Esophagus muscularis mucosa (tissue), 4 donors: Measurements from ENCODE around the gene TRAPPC11. TPM values are rescaled to one million over a fixed set of nuclear protein-coding genes. Genes with fewer than 3 reads are reported as not detected.
A peak's percentile ranks its signal among the peaks of the same experiment; 100 is the strongest.
"Not testable (repeated sequence)": the region's sequence is repeated elsewhere in the genome, so short reads cannot be mapped to it uniquely, and the experiment has no call there.

ENCODE experiments used
- DNase-seq: peaks from one replicate; pipeline ENCODE4 v3.0.0-alpha.2; 2017; ENCODE audit errors: extremely low spot score
- H3K27ac ChIP-seq, 4 donors: fragments of 200-600 bp; sonication (generic); replicated peaks in 1 of 4; 1 replicate in 3 of 4; 2 replicates in 1 of 4; pipeline ENCODE4 v1.5.1; 2016 to 2019; ENCODE audit warnings: mild to moderate bottlenecking in 1 of 4
- H3K27me3 ChIP-seq, 4 donors: fragments of 200-600 bp; sonication (generic); one replicate each; pipeline versions ENCODE4 v1.5.1 to v1.6.0; 2016 to 2019
- H3K36me3 ChIP-seq, 4 donors: fragments of 200-600 bp; sonication (generic); one replicate each; pipeline ENCODE4 v1.5.1; 2016 to 2019
- H3K4me1 ChIP-seq, 4 donors: fragments of 200-600 bp; sonication (generic); one replicate each; pipeline ENCODE4 v1.5.1; 2016 to 2019
- H3K4me3 ChIP-seq, 4 donors: fragments of 200-600 bp; sonication (generic); 1 replicate in 2 of 4; 2 replicates in 2 of 4; pipeline ENCODE4 v1.5.1; 2016 to 2019; ENCODE audit warnings: mild to moderate bottlenecking in 4 of 4, moderate library complexity in 1 of 4
- H3K9me3 ChIP-seq, 4 donors: fragments of 200-600 bp; sonication (generic); 1 replicate in 3 of 4; 2 replicates in 1 of 4; pipeline ENCODE4 v1.5.1; 2016 to 2019
- EP300 ChIP-seq: sonication (generic); formaldehyde crosslinking; IDR thresholded peaks from one replicate; pipeline ENCODE4 v1.6.1; 2017; ENCODE audit warnings: antibody characterized with exemption
- POLR2A ChIP-seq: fragments of 450-650 bp; IDR thresholded peaks from one replicate; pipeline ENCODE4 v1.6.1; 2017; ENCODE audit warnings: antibody characterized with exemption, moderate library complexity, mild to moderate bottlenecking, low read depth
- POLR2AphosphoS5 ChIP-seq, 2 donors: sonication (generic); formaldehyde crosslinking; IDR thresholded peaks; one replicate each; pipeline ENCODE4 v1.6.1; 2017; ENCODE audit warnings: antibody characterized with exemption in 2 of 2
- WGBS: methylation state at CpG from one replicate; pipeline ENCODE4 v1.1.5; 2018; 5-methylcytosine and 5-hydroxymethylcytosine counted together
- intact Hi-C: fragments of 100-400 bp; cut with DNase I; formaldehyde crosslinking; loops from one replicate; pipeline ENCODE4 v1.15.1; 2023
- total RNA-seq, 4 donors: library from RNA; depleted of rRNA; stranded (reverse); fragments of >200 nt; gene quantifications; one replicate each; pipeline versions ENCODE4 v1.1.0 to v1.2.1, GENCODE V29; 2016
- TF ChIP-seq, protein P1 (sequence below), 3 experiments: fragments of 200-600 bp in 2 of 3; fragments of 450-650 bp in 1 of 3; sonication (generic) in 2 of 3; IDR thresholded peaks; one replicate each; pipeline ENCODE4 v1.5.1; 2017 to 2019; ENCODE audit warnings: antibody characterized with exemption in 3 of 3, mild to moderate bottlenecking in 2 of 3, moderate library complexity in 1 of 3

The TRAPPC11 gene
- total RNA-seq, 4 donors from 2014 or later = 35.6 to 42.8 (median 39.7) TPM

- H3K27ac ChIP-seq = peak overlapping the region; percentile 30 to 57 (median 48)
These were observed 63.9 kb downstream of the TRAPPC11 start for GRCh38 chr4:183722731-183723560.

DNA sequence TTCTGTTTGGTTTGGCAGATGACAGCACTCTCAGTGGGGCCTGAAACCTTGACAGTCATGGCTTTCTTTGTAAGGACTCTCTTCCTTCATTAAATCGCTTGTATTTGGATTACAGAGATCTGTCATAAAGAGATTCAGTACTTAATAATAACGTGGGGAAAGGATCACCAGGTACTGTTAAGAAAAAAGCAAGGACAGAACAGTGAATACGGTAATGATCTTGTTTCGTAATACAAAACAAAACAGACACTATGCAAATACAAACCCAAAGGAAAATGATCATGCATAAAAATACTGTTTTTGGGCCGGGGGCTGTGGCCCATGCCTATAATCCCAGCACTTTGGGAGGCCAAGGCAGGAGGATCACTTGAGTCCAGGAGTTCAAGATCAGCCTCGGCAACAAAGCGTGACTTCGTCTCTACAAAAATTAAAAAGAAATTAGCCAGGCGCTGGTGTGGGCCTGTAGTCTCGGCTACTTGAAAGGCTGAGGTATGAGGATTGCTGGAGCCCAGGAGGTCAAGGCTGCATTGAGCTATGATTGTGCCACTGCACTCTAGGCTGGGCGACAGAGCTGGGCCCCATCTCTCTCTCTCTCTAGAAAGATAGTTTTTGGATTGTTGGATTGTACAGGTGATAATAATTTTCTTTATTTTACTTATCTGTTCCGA is 64.6 kb downstream of the TRAPPC11 start:
- Histone ChIP-seq H3K4me1 (peaks cover 5 to 23% (median 9%) of the 10 kb centered on the region in 4 donors), H3K9me3 (no peaks in the 10 kb centered on the region), H3K27ac (no peak overlapping the region), H3K27me3 (peaks cover 0 to 6% (median 0%) of the 10 kb centered on the region in 4 donors), H3K4me3 (no peak overlapping the region), H3K36me3 (no peaks in the 10 kb centered on the region)
- TF ChIP-seq, protein P1, sequence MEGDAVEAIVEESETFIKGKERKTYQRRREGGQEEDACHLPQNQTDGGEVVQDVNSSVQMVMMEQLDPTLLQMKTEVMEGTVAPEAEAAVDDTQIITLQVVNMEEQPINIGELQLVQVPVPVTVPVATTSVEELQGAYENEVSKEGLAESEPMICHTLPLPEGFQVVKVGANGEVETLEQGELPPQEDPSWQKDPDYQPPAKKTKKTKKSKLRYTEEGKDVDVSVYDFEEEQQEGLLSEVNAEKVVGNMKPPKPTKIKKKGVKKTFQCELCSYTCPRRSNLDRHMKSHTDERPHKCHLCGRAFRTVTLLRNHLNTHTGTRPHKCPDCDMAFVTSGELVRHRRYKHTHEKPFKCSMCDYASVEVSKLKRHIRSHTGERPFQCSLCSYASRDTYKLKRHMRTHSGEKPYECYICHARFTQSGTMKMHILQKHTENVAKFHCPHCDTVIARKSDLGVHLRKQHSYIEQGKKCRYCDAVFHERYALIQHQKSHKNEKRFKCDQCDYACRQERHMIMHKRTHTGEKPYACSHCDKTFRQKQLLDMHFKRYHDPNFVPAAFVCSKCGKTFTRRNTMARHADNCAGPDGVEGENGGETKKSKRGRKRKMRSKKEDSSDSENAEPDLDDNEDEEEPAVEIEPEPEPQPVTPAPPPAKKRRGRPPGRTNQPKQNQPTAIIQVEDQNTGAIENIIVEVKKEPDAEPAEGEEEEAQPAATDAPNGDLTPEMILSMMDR (IDR thresholded peaks at IDR 0.05) = no peak
- TF ChIP-seq POLR2A = no peak
- 84% methylated on average over 12 of the region's 12 CpGs for WGBS
- peak; percentile 45 for DNase-seq
- intact Hi-C loops = no loop called here

More at GRCh38 chr4:183722731-183723560, 63.9 kb downstream of the TRAPPC11 start:
- peaks cover 5 to 23% (median 9%) of the 10 kb centered on the region in 4 donors for H3K4me1 ChIP-seq
- 20% methylated on average over 32 of the region's 70 CpGs for WGBS
- DNase-seq = peak; percentile 91
- H3K36me3 ChIP-seq = no peaks in the 10 kb centered on the region
- H3K9me3 ChIP-seq = no peaks in the 10 kb centered on the region
- intact Hi-C loops = no loop called here
- peaks cover 0 to 6% (median 0%) of the 10 kb centered on the region in 4 donors for H3K27me3 ChIP-seq
- H3K4me3 ChIP-seq = peak overlapping the region; percentile 62 to 73 (median 64)
- TF ChIP-seq EP300 (no peak), POLR2AphosphoS5 (IDR thresholded peaks at IDR 0.05) (no peak), POLR2A (no peak)
- TF ChIP-seq, protein P1 (IDR thresholded peaks at IDR 0.05) = no peak

GRCh38 chr4:183725585-183725984 is 66.5 kb downstream of the TRAPPC11 start:
- H3K4me3 ChIP-seq, H3K27me3 ChIP-seq, H3K36me3 ChIP-seq, intact Hi-C loops, H3K9me3 ChIP-seq, H3K27ac ChIP-seq: not testable (repeated sequence)
- 80% methylated on average over 5 of the region's 5 CpGs for WGBS
- H3K4me1 ChIP-seq = peaks cover 5 to 23% (median 9%) of the 10 kb centered on the region in 4 donors
- DNase-seq = peak; percentile 42

DNA sequence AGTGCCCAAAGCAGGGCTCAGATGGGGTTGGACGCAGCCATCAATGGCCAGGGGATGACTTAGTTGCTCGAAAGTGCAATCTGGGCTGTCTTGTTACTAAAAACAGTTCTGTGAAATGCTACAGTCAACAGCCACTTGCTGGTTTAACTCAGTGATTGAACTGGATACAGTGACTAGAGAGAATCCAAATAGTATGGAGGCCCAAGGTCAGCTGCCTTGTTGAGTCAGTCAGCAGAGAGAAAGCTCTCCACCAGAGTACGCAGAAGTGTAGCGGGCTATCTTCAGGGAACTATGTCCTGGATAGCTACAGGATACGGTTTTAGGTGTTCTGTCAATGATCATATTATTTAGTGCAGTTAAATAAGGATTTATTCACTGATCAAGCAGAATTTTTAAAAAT is 68.4 kb downstream of the TRAPPC11 start:
- peaks cover 0 to 6% (median 0%) of the 10 kb centered on the region in 4 donors for H3K27me3 ChIP-seq
- H3K36me3 ChIP-seq = no peaks in the 10 kb centered on the region
- no peaks in the 10 kb centered on the region for H3K9me3 ChIP-seq
- WGBS = 99% methylated on average over 5 of the region's 5 CpGs
- no peak overlapping the region for H3K4me3 ChIP-seq
- H3K4me1 ChIP-seq = peaks cover 3 to 10% (median 7%) of the 10 kb centered on the region in 4 donors
- no peak for DNase-seq
- no peak for TF ChIP-seq EP300
- no peak overlapping the region for H3K27ac ChIP-seq
- intact Hi-C loops = no loop called here

DNA sequence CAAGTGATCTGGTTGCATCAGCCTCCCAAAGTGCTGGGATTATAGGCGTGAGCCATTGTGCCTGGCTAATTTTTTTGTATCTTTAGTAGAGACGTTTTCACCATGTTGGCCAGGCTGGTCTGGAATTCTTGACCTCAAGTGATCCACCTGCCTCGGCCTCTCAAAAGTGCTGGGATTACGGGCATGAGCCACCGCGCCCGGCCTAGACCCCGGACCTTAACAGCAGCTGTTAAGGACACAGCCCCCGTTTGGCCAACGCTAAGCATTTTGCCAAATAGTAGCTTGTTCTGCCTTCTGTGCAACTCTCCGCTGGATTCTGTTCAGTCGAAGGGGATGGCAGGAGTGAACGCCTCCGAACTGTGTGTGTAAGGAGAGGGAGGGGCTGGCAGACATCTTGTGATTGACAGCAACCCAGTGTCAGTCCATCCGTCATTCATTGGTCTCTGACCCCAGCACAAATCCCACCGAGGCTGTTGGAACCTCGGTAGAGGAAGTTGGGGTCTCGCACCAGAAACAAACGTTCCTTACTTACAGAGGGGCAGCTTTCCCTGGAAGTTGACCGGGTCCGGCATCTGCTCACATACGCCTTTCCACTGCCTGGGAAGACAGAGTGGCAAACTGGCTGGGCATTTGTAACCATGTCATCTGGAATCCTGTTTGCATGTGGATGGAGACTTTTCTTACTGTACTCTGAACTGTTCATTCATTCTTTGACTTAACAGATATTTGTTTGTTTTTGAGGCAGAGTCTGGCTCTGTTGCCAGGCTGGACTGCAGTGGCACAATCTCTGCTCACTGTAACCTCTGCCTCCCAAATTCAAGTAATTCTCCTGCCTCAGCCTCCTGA is 69.4 kb downstream of the TRAPPC11 start:
- Histone ChIP-seq H3K36me3 (no peaks in the 10 kb centered on the region), H3K4me1 (peaks cover 0 to under 1% (median 0%) of the 10 kb centered on the region in 4 donors), H3K9me3 (no peaks in the 10 kb centered on the region), H3K4me3 (no peak overlapping the region), H3K27ac (no peak overlapping the region), H3K27me3 (no peaks in the 10 kb centered on the region)
- WGBS = 82% methylated on average over 20 of the region's 22 CpGs
- intact Hi-C loops = no loop called here
- no peak for DNase-seq
- TF ChIP-seq, protein P1 (IDR thresholded peaks at IDR 0.05) = no peak
- TF ChIP-seq POLR2A = no peak
- no peak for TF ChIP-seq POLR2AphosphoS5 (IDR thresholded peaks at IDR 0.05)
- no peak for TF ChIP-seq EP300
